Astrocyte (in vitro differentiated cells and primary cell): ENCODE measurements around the gene PLD3. TPM values are rescaled to one million over a fixed set of nuclear protein-coding genes. Genes with fewer than 3 reads are reported as not detected.

Experiments used
- DNase-seq: peaks from one replicate; pipeline ENCODE4 v3.0.0-alpha.2; 2010; ENCODE audit warnings: low read depth
- FAIRE-seq: peaks from 2 replicates; lab custom pipeline; 2011; peaks lifted over from hg19 to GRCh38; lab: Jason Lieb, UNC
- H2AFZ ChIP-seq: 2 replicates; pipeline ENCODE4 v1.6.0; 2012; ENCODE audit warnings: low read depth, low read length, inconsistent platforms
- H3K27ac ChIP-seq: 2 replicates; pipeline ENCODE4 v1.5.1; 2011; ENCODE audit warnings: low read depth, low read length, inconsistent platforms
- H3K27me3 ChIP-seq: 2 replicates; pipeline ENCODE4 v1.6.0; 2011; ENCODE audit warnings: low read length, inconsistent platforms; ENCODE audit not compliant: insufficient read depth
- H3K36me3 ChIP-seq: 2 replicates; pipeline ENCODE4 v1.5.1; 2011; ENCODE audit warnings: low read length, inconsistent platforms; ENCODE audit not compliant: insufficient read depth
- H3K4me1 ChIP-seq: 2 replicates; pipeline ENCODE4 v1.5.1; 2011; ENCODE audit warnings: low read length, inconsistent platforms; ENCODE audit not compliant: insufficient read depth
- H3K4me2 ChIP-seq: 2 replicates; pipeline ENCODE4 v1.6.0; 2012; ENCODE audit warnings: low read length, inconsistent platforms
- H3K4me3 ChIP-seq: 2 replicates; pipeline ENCODE4 v1.5.1; 2011; ENCODE audit warnings: low read depth, mild to moderate bottlenecking, low read length, inconsistent platforms; ENCODE audit not compliant: insufficient read depth
- H3K79me2 ChIP-seq: 2 replicates; pipeline ENCODE4 v1.6.0; 2012; ENCODE audit warnings: mild to moderate bottlenecking, low read length, inconsistent platforms; ENCODE audit not compliant: insufficient read depth
- H3K9ac ChIP-seq: 2 replicates; pipeline ENCODE4 v1.6.0; 2012; ENCODE audit warnings: mild to moderate bottlenecking, low read length, inconsistent platforms
- H3K9me3 ChIP-seq: 2 replicates; pipeline ENCODE4 v1.5.1; 2012; ENCODE audit warnings: low read depth, mild to moderate bottlenecking, low read length, inconsistent platforms; ENCODE audit not compliant: insufficient read depth
- H4K20me1 ChIP-seq: 2 replicates; pipeline ENCODE4 v1.6.0; 2012; ENCODE audit warnings: low read length, inconsistent platforms; ENCODE audit not compliant: insufficient read depth
- H3K27ac Mint-ChIP-seq: one replicate; pipeline ENCODE4 v1.8.0; 2021; ENCODE audit warnings: mild to moderate bottlenecking, mixed read lengths; ENCODE audit not compliant: unreplicated experiment
- H3K27me3 Mint-ChIP-seq: one replicate; pipeline ENCODE4 v1.8.0; 2021; ENCODE audit warnings: low read depth, mixed read lengths; ENCODE audit not compliant: unreplicated experiment
- H3K36me3 Mint-ChIP-seq: one replicate; pipeline ENCODE4 v1.8.0; 2021; ENCODE audit warnings: low read depth, mixed read lengths; ENCODE audit not compliant: unreplicated experiment
- H3K4me1 Mint-ChIP-seq: one replicate; pipeline ENCODE4 v1.8.0; 2021; ENCODE audit warnings: low read depth, mixed read lengths; ENCODE audit not compliant: unreplicated experiment
- H3K4me3 Mint-ChIP-seq: one replicate; pipeline ENCODE4 v1.8.0; 2021; ENCODE audit warnings: mild to moderate bottlenecking, moderate library complexity, mixed read lengths; ENCODE audit not compliant: unreplicated experiment
- H3K9me3 Mint-ChIP-seq: one replicate; pipeline ENCODE4 v1.8.0; 2021; ENCODE audit warnings: mild to moderate bottlenecking, mixed read lengths; ENCODE audit not compliant: unreplicated experiment
- EZH2 ChIP-seq: IDR thresholded peaks from 2 replicates; pipeline ENCODE4 v1.6.1; 2012; ENCODE audit warnings: mild to moderate bottlenecking, low read length, inconsistent platforms; ENCODE audit not compliant: insufficient read depth
- total RNA-seq: library from RNA; stranded (reverse); gene quantifications from 2 replicates; pipeline ENCODE4 v1.2.1, GENCODE V29; 2021
- TF ChIP-seq, protein P1 (sequence below): IDR thresholded peaks from 2 replicates; pipeline ENCODE4 v1.5.1; 2011; ENCODE audit warnings: low read depth, mild to moderate bottlenecking, inconsistent platforms, low read length, moderate library complexity; ENCODE audit not compliant: insufficient read depth

The PLD3 gene
- total RNA-seq, 1 donor from 2014 or later = 728 TPM

DNA sequence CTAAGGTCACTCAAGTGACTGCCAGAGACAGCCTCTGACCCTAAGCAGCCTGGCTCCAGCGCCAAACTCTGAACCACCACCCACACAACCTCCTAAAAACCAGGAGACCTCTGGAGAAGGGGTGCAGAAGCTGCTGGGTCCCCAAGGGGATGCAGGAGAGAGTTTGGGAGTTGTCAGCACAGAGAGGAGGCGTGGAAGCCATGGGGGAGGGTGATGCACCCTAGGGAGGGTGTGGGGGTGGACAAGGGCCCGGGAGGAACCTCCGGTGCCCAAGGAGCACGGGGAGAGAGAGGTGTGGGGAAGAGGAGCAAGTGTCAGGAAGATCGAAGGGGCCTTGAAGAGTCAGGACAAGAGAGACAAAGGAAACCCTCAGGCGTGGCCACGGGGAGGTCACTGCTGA is 43.6 kb downstream of the PLD3 start:
- H3K27me3 Mint-ChIP-seq = peaks cover 22% of the 10 kb centered on the region
- no peaks in the 10 kb centered on the region for H4K20me1 ChIP-seq
- H3K9ac ChIP-seq = no peak overlapping the region
- H3K27ac ChIP-seq = no peak overlapping the region
- no peak overlapping the region for H2AFZ ChIP-seq
- no peaks in the 10 kb centered on the region for H3K9me3 Mint-ChIP-seq
- H3K4me3 ChIP-seq = no peak overlapping the region
- no peak for DNase-seq
- peak overlapping the region; percentile 47 for H3K27ac Mint-ChIP-seq
- H3K36me3 ChIP-seq = no peaks in the 10 kb centered on the region
- no peak overlapping the region for H3K4me3 Mint-ChIP-seq
- peaks cover 4% of the 10 kb centered on the region for H3K36me3 Mint-ChIP-seq
- no peak for FAIRE-seq
- H3K4me1 ChIP-seq = no peaks in the 10 kb centered on the region
- no peak for TF ChIP-seq EZH2
- TF ChIP-seq, protein P1, sequence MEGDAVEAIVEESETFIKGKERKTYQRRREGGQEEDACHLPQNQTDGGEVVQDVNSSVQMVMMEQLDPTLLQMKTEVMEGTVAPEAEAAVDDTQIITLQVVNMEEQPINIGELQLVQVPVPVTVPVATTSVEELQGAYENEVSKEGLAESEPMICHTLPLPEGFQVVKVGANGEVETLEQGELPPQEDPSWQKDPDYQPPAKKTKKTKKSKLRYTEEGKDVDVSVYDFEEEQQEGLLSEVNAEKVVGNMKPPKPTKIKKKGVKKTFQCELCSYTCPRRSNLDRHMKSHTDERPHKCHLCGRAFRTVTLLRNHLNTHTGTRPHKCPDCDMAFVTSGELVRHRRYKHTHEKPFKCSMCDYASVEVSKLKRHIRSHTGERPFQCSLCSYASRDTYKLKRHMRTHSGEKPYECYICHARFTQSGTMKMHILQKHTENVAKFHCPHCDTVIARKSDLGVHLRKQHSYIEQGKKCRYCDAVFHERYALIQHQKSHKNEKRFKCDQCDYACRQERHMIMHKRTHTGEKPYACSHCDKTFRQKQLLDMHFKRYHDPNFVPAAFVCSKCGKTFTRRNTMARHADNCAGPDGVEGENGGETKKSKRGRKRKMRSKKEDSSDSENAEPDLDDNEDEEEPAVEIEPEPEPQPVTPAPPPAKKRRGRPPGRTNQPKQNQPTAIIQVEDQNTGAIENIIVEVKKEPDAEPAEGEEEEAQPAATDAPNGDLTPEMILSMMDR = no peak
- H3K79me2 ChIP-seq = no peaks in the 10 kb centered on the region
- no peak overlapping the region for H3K4me2 ChIP-seq
- H3K4me1 Mint-ChIP-seq = no peaks in the 10 kb centered on the region
- no peaks in the 10 kb centered on the region for H3K27me3 ChIP-seq
- H3K9me3 ChIP-seq = no peaks in the 10 kb centered on the region

DNA sequence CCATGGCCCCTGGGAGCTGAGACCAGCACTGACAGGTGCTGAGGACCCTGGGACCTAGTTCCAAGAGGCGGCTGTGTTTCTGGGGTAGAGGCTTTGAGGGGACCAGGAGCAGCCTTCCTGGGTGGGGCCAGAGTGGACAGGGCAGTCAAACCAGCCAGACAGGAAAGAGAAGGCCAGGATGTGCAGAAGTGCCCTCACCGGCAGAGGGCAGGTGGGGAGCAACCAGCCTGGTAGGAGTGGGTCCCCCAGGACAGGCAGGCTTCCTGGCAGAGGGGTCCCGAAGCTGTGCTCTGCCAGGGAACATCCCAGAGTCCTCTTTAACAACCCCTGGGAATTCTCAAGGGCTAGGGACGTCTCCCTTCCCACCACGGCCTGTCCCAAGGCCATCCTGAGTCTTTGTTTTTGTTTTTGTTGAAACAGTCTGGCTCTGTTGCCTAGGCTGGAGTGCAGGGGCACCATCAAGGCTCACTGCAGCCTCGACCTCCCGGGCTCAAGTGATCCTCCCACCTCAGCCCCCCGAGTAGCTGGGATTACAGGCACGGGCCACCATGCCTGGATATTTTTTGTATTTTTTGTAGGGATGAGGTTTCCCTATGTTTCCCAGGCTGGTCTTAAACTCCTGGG is 44.5 kb downstream of the PLD3 start:
- peaks cover 4% of the 10 kb centered on the region for H3K36me3 Mint-ChIP-seq
- DNase-seq = no peak

More for the DNA sequence above, 44.5 kb downstream of the PLD3 start:
- no peak overlapping the region for H2AFZ ChIP-seq
- peak overlapping the region; percentile 41 for H3K27ac Mint-ChIP-seq
- no peak for FAIRE-seq
- H3K9me3 Mint-ChIP-seq = no peaks in the 10 kb centered on the region
- no peak overlapping the region for H3K9ac ChIP-seq
- H3K4me1 ChIP-seq = no peaks in the 10 kb centered on the region
- H3K4me3 Mint-ChIP-seq = no peak overlapping the region
- no peaks in the 10 kb centered on the region for H4K20me1 ChIP-seq
- no peak overlapping the region for H3K4me3 ChIP-seq
- TF ChIP-seq EZH2 = no peak
- TF ChIP-seq, protein P1 = no peak
- no peaks in the 10 kb centered on the region for H3K79me2 ChIP-seq
- no peaks in the 10 kb centered on the region for H3K4me1 Mint-ChIP-seq
- no peaks in the 10 kb centered on the region for H3K36me3 ChIP-seq
- H3K27ac ChIP-seq = no peak overlapping the region
- no peaks in the 10 kb centered on the region for H3K27me3 ChIP-seq
- no peak overlapping the region for H3K4me2 ChIP-seq
- peaks cover 24% of the 10 kb centered on the region for H3K27me3 Mint-ChIP-seq
- H3K9me3 ChIP-seq = no peaks in the 10 kb centered on the region
